AG09319 (cell line): ENCODE results near the gene ARTN.

Experiments used
- DNase-seq: peaks from one replicate; pipeline ENCODE4 v3.0.0-alpha.2; 2010; ENCODE audit warnings: low read depth; ENCODE audit errors: extremely low read depth
- CTCF ChIP-seq: IDR thresholded peaks from 2 replicates; pipeline ENCODE4 v1.5.1; 2011; ENCODE audit warnings: low read depth, mild to moderate bottlenecking, inconsistent platforms, low read length, moderate library complexity

The ARTN gene

GRCh38 chr1:43958351-43959255, 25.0 kb downstream of the ARTN start:
- DNase-seq = no peak
- no peak for TF ChIP-seq CTCF

- no peak for DNase-seq
- no peak for TF ChIP-seq CTCF
These were observed 27.2 kb downstream of the ARTN start for GRCh38 chr1:43960798-43961197.

GRCh38 chr1:43961692-43962091, 28.1 kb downstream of the ARTN start:
- TF ChIP-seq CTCF = no peak
- DNase-seq = no peak

GRCh38 chr1:43962324-43962723, 28.7 kb downstream of the ARTN start:
- no peak for DNase-seq
- TF ChIP-seq CTCF = no peak

GRCh38 chr1:43963006-43963405, 29.4 kb downstream of the ARTN start:
- no peak for DNase-seq
- no peak for TF ChIP-seq CTCF

- TF ChIP-seq CTCF = no peak
These were observed 30.3 kb downstream of the ARTN start for GRCh38 chr1:43963890-43964289.

GRCh38 chr1:43965316-43965715, 31.7 kb downstream of the ARTN start:
- no peak for TF ChIP-seq CTCF

More at GRCh38 chr1:43963890-43964289, 30.3 kb downstream of the ARTN start:
- DNase-seq = no peak

More at GRCh38 chr1:43965316-43965715, 31.7 kb downstream of the ARTN start:
- DNase-seq = no peak
